Measurements from ENCODE around the gene ANAPC13.

The ANAPC13 gene

DNA sequence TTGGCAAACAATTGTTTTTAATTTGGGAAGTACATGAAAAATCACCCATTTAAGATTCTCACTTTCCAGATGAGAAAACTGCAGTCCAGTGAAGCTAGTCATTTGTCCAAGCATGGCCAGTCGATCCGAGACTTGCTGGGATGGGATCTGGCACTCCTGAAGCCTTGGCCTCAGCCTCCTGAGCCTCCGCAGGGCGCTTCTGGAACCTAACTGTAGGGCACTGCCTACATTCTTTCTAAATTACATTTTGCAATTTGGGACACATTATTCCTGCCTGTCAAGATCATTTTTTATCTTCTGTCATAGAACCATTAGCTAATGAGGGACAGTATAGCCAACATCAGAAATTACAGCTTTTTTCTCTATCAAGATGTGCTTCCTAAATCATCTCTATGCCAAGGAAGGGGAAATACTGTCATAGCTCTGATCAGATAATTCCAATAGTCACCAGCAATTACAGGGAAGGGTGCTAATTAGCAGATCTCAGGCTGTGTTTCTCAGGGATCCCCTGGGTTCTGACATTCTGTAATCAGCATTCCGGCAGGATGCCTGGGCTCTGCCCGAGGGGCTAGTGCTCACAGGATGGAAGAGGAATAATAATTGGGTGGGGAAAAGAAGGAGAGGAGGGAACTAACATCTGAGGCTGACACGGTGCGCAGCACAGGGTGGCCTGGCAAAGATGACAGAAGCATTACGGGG is 28.3 kb downstream of the ANAPC13 start:
- in situ Hi-C loops (cut with MboI; ENCODE audit: low sequenced_read_pairs): no loop called here

DNA sequence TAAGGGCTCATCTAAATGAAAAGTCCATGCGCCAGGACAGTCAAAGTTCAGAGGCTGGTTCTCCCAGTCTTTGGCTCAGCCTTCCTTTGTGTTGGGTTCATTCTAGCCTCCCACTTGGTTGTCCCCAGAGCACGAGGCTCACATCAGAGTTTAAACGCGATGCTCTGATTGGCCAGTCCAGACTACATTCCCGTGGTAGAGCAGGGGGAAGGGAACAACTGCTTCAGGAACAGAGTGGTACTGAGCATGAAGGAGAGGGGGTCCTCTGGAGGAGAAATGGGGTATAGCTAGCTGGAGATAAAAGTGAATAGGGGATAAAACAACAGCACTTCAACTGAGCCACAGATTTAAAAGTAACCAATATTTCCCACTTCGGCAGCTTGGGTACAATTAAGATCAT is 32.2 kb downstream of the ANAPC13 start:
- in situ Hi-C loops (cut with MboI; ENCODE audit: low sequenced_read_pairs): no loop called here

DNA sequence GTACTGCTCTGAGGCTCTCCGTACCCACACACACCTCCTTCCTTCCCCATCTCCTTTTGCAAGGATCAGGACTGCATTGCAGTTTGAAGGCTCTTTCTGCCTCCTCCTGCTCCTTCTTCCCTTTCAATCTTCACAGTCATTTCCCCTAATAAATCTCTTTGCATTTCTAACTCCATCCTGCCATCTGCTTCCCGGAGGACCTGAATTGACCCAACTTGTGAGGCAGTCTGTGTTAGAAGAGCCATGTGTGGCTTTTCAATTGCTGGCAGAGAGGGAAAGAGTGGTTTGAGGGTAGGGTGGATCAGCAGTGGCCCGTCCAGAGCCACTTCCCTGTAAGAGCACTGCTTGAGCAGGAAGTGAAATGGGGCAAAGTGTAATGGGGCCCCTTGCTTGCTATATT is 35.8 kb downstream of the ANAPC13 start:
- in situ Hi-C loops (cut with MboI; ENCODE audit: low sequenced_read_pairs): no loop called here

DNA sequence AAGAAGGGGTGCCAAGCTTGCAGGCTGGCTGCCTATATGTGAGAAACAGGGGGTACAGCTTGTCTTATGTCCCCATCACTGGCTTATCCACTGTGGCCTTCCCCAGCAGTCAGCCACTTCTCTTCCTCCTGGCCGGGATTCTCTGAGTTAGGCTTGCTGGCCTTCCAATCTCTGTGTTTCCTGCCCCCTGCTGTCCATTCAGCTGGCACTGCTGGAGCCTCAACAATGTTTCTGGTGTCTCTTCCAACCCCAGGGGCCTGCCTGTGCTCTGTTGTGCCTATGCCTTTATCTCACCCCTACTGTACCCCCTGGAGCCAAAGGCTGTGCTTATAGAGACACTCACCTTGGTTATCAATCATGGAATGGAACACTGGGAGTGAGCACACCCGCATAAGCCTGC is 36.5 kb downstream of the ANAPC13 start:
- in situ Hi-C loops (cut with MboI; ENCODE audit: low sequenced_read_pairs): no loop called here

DNA sequence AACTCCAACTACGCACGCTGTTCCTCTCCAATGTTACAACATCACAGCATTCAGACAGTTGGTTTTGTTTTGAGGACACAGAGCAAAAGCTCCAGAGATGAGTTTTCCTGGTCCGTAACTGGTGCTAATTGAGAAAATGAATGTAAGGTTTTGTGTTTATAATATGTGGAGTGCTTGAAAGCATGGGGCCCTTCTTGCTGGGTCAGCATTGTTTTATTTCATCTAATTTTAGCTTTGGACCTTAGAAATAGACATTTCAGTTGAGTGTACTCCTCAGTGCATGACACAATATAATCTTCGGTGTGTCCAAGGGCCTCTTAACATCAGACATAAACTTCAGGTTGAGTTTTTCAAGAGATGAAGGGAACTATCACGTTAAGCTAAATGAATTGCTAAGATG is 37.1 kb downstream of the ANAPC13 start:
- in situ Hi-C loops (cut with MboI; ENCODE audit: low sequenced_read_pairs): no loop called here

DNA sequence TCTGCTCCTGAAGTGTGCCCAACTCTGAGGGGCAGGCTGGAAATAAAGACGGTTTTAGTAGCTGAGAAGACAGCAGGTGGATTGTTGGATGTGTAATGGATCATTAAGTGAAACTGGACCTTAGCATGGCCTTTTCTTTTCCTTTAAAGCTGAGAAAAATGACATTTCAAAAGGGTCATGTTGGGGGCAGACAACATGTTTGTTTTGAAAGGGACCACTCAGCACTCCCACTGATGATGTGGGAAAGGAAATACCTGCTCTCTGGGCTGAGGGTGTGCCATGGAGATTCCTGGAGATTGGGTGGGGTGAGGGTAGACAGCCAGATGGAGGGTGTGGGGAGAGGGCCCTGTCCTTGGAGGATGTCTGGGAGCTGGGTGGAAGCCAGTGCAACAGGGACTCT is 38.4 kb downstream of the ANAPC13 start:
- in situ Hi-C loops (cut with MboI; ENCODE audit: low sequenced_read_pairs): no loop called here

DNA sequence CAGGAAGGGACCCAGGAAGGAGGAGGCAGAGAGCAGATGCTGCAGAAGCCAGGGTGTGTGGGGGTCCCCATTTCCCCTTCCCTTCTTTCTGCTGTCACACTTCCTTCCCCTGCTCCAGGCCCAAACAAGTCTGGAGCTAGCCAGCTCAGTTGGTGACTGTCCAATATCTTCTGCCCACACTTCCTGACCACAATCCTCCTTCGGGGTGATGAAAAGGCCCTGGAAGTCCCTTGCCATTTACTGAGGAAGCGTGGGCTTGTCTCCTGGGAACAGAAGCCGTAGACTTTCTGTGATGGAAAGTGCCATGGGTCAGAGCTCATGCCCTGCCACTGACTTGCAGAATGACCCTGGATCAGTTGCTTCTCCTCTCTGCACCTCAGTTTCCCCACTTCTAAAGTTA is 39.0 kb downstream of the ANAPC13 start:
- in situ Hi-C loops (cut with MboI; ENCODE audit: low sequenced_read_pairs): no loop called here

DNA sequence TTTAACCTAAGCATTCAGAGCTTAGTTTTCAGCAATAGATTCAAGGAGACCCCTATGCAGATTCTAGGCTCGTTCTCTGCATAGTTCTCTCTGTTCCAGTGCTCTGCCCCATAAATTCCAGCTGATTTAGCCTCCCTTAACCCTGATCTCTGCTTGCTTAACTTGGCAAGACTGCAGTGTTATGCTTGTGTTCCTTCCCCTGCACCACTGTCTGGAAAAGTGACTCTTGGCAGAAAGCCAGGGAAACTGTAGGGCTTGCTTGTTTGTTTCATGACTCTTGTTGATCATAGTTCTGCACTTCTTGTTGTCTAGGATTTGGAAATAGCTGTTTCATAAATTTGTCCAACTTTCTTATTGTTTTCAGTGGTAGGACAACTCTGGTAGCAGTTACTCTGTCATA is 40.1 kb downstream of the ANAPC13 start:
- in situ Hi-C loops (cut with MboI; ENCODE audit: low sequenced_read_pairs): no loop called here

DNA sequence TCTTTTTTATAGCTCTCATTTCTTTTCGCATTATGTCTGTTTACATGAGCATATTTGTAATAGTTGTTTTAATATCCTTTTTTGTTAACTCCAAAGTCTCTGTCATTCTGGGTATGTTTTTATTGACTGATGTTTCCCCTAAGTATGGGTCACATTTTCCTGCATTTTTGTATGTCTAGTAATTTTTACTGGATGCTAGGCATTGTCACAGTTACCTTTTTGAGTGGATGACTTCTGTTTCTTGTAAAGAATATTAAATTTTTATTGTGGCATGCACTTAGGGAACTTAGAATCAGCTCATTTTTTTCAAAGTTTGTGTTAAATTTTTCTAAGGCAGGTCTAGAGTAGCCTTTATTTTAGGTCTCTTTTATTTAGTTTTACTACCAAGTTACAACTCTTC is 40.7 kb downstream of the ANAPC13 start:
- in situ Hi-C loops (cut with MboI; ENCODE audit: low sequenced_read_pairs): no loop called here

DNA sequence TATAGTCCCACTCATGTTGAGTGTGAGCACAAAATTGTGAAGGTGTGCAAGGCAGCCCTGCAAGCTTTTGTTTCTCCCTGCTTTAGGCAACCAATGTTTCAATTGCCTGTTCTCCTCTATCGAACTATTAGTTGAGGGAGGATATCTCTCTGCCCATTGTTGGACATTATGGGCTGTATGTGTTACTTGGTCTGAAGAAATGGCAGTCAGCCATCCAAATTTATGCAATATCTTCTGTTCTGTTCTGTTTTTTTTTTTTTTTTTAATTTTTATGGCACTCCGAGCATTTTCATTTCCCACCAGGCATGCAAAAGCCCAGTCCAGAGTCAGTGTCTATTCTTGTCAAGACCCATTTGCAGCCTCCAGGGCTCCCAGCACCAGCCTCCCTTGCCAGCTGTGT is 44.0 kb downstream of the ANAPC13 start:
- in situ Hi-C loops (cut with MboI; ENCODE audit: low sequenced_read_pairs): no loop called here

DNA sequence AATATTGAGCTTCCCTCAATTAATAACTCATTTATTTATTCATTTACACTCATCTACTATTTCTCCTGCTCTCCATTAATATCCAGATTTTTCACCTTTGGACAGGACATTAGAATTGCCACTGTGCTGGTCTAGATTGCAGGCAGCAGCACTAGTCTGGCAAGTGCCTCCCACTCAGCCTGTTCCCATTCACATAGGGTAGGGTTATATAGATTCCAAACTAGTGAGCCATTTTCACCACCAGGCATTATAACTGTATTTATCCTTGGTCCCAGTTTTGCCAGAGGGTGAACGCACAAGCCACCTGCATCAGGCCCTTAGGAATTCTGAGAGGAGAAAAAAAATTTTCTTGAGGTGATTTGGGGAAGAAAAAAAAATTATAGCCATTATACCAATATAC is 44.5 kb downstream of the ANAPC13 start:
- in situ Hi-C loops (cut with MboI; ENCODE audit: low sequenced_read_pairs): no loop called here

DNA sequence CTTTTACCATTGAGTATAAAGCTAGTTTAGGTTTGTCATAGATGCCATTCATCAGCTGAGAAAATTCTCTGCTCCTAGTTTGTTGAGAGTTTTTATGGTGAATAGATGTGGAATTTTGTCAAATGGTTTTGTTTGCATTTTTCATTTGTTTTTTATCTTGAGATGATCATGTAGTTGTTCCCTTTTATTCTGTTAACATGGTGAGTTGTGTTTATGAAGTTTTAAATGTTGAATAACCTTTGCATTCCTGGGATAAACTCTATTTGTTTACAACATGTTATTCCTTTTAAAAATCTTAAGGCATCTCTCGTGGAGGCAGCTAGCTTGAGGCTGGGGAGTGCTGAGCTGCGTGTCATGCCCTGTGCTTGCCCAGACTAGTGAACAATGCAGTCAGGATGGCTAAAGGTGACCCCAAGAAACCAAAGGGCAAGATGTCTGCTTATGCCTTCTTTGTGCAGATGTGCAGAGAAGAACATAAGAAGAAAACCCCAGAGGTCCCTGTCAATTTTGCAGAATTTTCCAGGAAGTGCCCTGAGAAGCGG is 48.5 kb downstream of the ANAPC13 start:
- in situ Hi-C loops (cut with MboI; ENCODE audit: low sequenced_read_pairs): no loop called here

DNA sequence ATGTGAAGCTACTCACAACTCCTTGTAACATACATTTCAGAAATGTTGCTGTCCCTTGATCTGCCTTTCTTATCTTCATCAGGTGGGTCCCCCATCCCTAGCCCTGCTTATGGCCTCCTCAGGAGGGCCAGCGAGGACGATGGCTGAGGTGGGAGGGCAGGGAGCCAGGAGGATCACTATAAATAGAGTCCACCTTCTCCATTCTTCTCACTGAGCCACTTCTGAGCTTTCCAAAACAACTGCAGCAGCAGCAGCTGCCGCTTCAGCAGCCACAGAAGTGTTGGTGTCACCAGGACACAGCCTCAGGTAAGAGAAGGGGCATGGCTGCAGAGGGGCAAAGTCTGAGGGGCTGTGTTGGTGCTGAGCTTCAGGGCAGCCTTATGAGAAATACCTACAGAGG is 53.5 kb downstream of the ANAPC13 start:
- in situ Hi-C loops (cut with MboI; ENCODE audit: low sequenced_read_pairs): no loop called here

DNA sequence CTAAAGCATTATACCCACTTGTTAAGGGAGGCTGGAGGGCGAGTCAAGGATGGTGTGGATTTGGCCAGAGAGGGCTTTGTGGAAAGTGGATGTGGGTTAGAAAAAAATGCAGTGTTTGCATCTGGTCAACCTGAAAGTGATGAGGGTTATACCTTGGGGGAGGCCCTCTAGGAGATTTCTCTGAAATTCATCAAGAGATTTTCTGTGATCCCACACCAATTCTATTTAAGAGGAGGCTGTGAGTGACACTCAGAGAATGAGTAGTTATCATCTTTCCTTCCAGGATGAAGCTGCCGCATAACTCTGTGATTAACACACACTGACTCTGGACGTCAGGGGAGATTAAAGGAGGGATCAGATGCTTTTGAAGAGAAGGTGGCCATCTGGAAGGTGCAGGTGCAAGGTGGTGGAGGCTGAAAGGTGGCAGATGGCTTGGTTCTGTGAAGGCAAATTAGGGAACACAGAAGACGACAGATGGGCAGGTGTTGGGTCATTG is 54.8 kb downstream of the ANAPC13 start:
- in situ Hi-C loops (cut with MboI; ENCODE audit: low sequenced_read_pairs): no loop called here

DNA sequence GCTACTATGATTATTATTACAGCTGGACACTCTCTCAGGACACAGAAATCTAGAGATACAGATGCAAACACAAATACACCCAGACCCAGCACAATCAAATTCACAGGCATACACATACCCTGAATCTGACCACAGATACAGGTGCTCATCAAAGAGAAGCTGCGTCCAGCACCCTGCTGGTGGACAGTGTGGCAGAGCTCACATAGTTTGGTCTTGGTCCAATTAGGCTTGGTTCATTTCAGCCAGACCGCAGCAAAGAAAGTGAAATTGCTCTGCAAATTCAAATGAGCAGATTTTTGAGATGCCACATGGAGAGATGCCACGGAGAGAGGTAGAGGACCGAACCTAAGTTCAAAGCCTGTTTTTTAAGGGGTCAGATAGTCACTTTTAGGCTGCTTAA is 55.6 kb downstream of the ANAPC13 start:
- in situ Hi-C loops (cut with MboI; ENCODE audit: low sequenced_read_pairs): no loop called here

DNA sequence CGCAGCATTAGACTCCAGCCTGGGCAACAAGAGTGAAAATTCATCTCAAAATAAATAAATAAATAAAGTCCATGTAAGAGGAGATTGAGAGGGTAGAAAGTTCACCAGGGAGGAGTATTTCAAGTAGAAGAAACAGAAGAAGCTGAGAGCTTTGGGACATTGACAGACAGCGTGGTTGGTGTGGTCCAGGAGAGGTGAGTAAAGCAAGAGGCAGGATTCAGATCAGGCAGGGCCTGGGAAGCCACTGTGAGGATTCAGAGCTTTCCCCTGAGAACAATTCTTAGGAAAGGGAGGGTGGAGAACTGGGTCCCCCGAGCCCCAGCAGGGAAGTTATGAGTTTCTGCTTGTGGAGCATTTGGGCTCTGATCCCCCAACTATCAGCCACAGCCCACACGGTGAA is 57.4 kb downstream of the ANAPC13 start:
- in situ Hi-C loops (cut with MboI; ENCODE audit: low sequenced_read_pairs): no loop called here
